ENCODE measurements around the gene CRTC2. TPM values are rescaled to one million over a fixed set of nuclear protein-coding genes. Genes with fewer than 3 reads are reported as not detected.

CRTC2 gene
- total RNA-seq, 1 experiment from 2014 or later = 39.3 TPM

GRCh38 chr1:153973525-153973924 is 15.1 kb upstream of the CRTC2 start:
- ATAC-seq (no peak), DNase-seq (ENCODE audit: low read depth, low spot score) (no peak)
- in situ Hi-C loops (cut with HindIII; ENCODE audit: low pct_unique_long_range_greater_than_20kb, low sequenced_read_pairs) (no loop called here), intact Hi-C loops (cut with micrococcal nuclease; ENCODE audit: unreplicated experiment) (no loop called here)
- H3K27me3 ChIP-seq (ENCODE audit: control insufficient read depth, insufficient read depth, low read length) = no peaks in the 10 kb centered on the region
- H3K27ac ChIP-seq (ENCODE audit: low read length) = no peak overlapping the region
- ChIA-PET CTCF (no interaction called here), POLR2A (no interaction called here)
- no peaks in the 10 kb centered on the region; the same call in 1 of the 2 replicates for H3K36me3 ChIP-seq (ENCODE audit: control insufficient read depth, insufficient read depth, low read length)
- H3K4me3 ChIP-seq (ENCODE audit: low read depth in 2 of 2, low read length in 2 of 2) = no peak overlapping the region
- no peaks in the 10 kb centered on the region for H3K9me3 ChIP-seq (ENCODE audit: control insufficient read depth, insufficient read depth, low read depth, low read length)
- H3K4me1 ChIP-seq (ENCODE audit: control insufficient read depth, insufficient read depth, low read length) = peaks cover 7% of the 10 kb centered on the region
- BruUV-seq (replicated peaks) = no TSS peak
- no peak for TF ChIP-seq POLR2AphosphoS5 (IDR thresholded peaks at IDR 0.05; ENCODE audit: low read depth, low read length)
- TF ChIP-seq SIN3A (IDR thresholded peaks at IDR 0.05; ENCODE audit: borderline replicate concordance, insufficient read depth, low read depth, low read length) = no peak
- no peak for TF ChIP-seq REST (IDR thresholded peaks at IDR 0.05; ENCODE audit: insufficient read depth in 1 of 2, low read depth in 2 of 2, low read length in 1 of 2)
- no peak for TF ChIP-seq CTCF (IDR thresholded peaks at IDR 0.05)
- TF ChIP-seq TCF7L2 (IDR thresholded peaks at IDR 0.05; ENCODE audit: low read depth, low read length) = no peak

GRCh38 chr1:153973071-153973470 is 14.7 kb upstream of the CRTC2 start:
- BruUV-seq (replicated peaks) = no TSS peak
- H3K9me3 ChIP-seq (ENCODE audit: control insufficient read depth, insufficient read depth, low read depth, low read length) = no peaks in the 10 kb centered on the region
- ChIA-PET POLR2A (no interaction called here), CTCF (no interaction called here)
- no peak for DNase-seq (ENCODE audit: low read depth, low spot score)
- no peaks in the 10 kb centered on the region; the same call in 1 of the 2 replicates for H3K36me3 ChIP-seq (ENCODE audit: control insufficient read depth, insufficient read depth, low read length)
- no peak for ATAC-seq
- H3K27me3 ChIP-seq (ENCODE audit: control insufficient read depth, insufficient read depth, low read length) = no peaks in the 10 kb centered on the region
- peaks cover 8% of the 10 kb centered on the region; the same call in 1 of the 2 replicates for H3K4me1 ChIP-seq (ENCODE audit: control insufficient read depth, insufficient read depth, low read length)
- in situ Hi-C loops (cut with HindIII; ENCODE audit: low pct_unique_long_range_greater_than_20kb, low sequenced_read_pairs) (no loop called here), intact Hi-C loops (cut with micrococcal nuclease; ENCODE audit: unreplicated experiment) (no loop called here)
- no peak overlapping the region for H3K4me3 ChIP-seq (ENCODE audit: low read depth in 2 of 2, low read length in 2 of 2)
- H3K27ac ChIP-seq (ENCODE audit: low read length) = no peak overlapping the region
- TF ChIP-seq SIN3A (IDR thresholded peaks at IDR 0.05; ENCODE audit: borderline replicate concordance, insufficient read depth, low read depth, low read length) = no peak
- TF ChIP-seq TCF7L2 (IDR thresholded peaks at IDR 0.05; ENCODE audit: low read depth, low read length) = no peak
- TF ChIP-seq POLR2AphosphoS5 (IDR thresholded peaks at IDR 0.05; ENCODE audit: low read depth, low read length) = 0 out of 2 replicates have a peak, but pooled peaks have one; percentile 25

GRCh38 chr1:153970346-153970745 is 11.9 kb upstream of the CRTC2 start:
- no peak for TF ChIP-seq TCF7L2 (IDR thresholded peaks at IDR 0.05; ENCODE audit: low read depth, low read length)
- TF ChIP-seq REST (IDR thresholded peaks at IDR 0.05; ENCODE audit: insufficient read depth in 1 of 2, low read depth in 2 of 2, low read length in 1 of 2) = no peak
- TF ChIP-seq CTCF (IDR thresholded peaks at IDR 0.05) = no peak
- no peak for TF ChIP-seq POLR2AphosphoS5 (IDR thresholded peaks at IDR 0.05; ENCODE audit: low read depth, low read length)
- no peak for TF ChIP-seq SIN3A (IDR thresholded peaks at IDR 0.05; ENCODE audit: borderline replicate concordance, insufficient read depth, low read depth, low read length)
- in situ Hi-C loops (cut with HindIII; ENCODE audit: low pct_unique_long_range_greater_than_20kb, low sequenced_read_pairs) (no loop called here), intact Hi-C loops (cut with micrococcal nuclease; ENCODE audit: unreplicated experiment) (no loop called here)
- H3K4me3 ChIP-seq (ENCODE audit: low read depth in 2 of 2, low read length in 2 of 2) = no peak overlapping the region
- CTCF ChIA-PET = interaction anchor here (0.7 kb wide), 1 partner anchor 141 kb away, joined by 5 read pairs; no protein-coding TSS in a partner anchor
- H3K9me3 ChIP-seq (ENCODE audit: control insufficient read depth, insufficient read depth, low read depth, low read length) = no peaks in the 10 kb centered on the region
- H3K27me3 ChIP-seq (ENCODE audit: control insufficient read depth, insufficient read depth, low read length) = no peaks in the 10 kb centered on the region
- ATAC-seq = no peak
- no TSS peak for BruUV-seq (replicated peaks)
- H3K27ac ChIP-seq (ENCODE audit: low read length) = no peak overlapping the region
- H3K36me3 ChIP-seq (ENCODE audit: control insufficient read depth, insufficient read depth, low read length) = no peaks in the 10 kb centered on the region; the same call in 1 of the 2 replicates
- DNase-seq (ENCODE audit: low read depth, low spot score) = no peak
- peaks cover 9% of the 10 kb centered on the region; the same call in 1 of the 2 replicates for H3K4me1 ChIP-seq (ENCODE audit: control insufficient read depth, insufficient read depth, low read length)
- POLR2A ChIA-PET = interaction anchor here (0.7 kb wide), 2 partner anchors 20 to 178 kb away, joined by 4 to 11 read pairs; no protein-coding TSS in a partner anchor
